OCI-LY7 (cell line): ENCODE measurements around the gene C10orf95. TPM values are rescaled to one million over a fixed set of nuclear protein-coding genes. Genes with fewer than 3 reads are reported as not detected.

Experiments used
- BruUV-seq: library from RNA; stranded (reverse); fragments of 400-500 nt; replicated peaks from 2 replicates; lab custom pipeline; 2021; lab: Mats Ljungman, UMichigan
- CTCF ChIA-PET: fragments of 300-600 bp; sonication (Branson Sonifier 250); formaldehyde crosslinking; loops from one replicate; lab custom pipeline; 2022; ENCODE audit warnings: antibody characterized with exemption; ENCODE audit not compliant: unreplicated experiment; lab: Charles Lee
- POLR2A ChIA-PET: fragments of 300-600 bp; sonication (Branson Sonifier 250); formaldehyde crosslinking; loops from one replicate; lab custom pipeline; 2022; ENCODE audit warnings: antibody characterized with exemption; lab: Charles Lee
- DNase-seq: peaks from one replicate; pipeline ENCODE4 v3.0.0-alpha.2; 2015; ENCODE audit warnings: low spot score
- H2AFZ ChIP-seq: fragments of 200-600 bp; sonication (generic), shearing (Covaris generic); 2 replicates; pipeline ENCODE4 v1.6.1; 2014; ENCODE audit warnings: mild to moderate bottlenecking, antibody characterized with exemption, low read length, moderate library complexity
- H3K27ac ChIP-seq: fragments of 200-600 bp; sonication (generic); 2 replicates; pipeline ENCODE4 v1.5.1; 2014; ENCODE audit warnings: mixed run types, low read depth, mild to moderate bottlenecking, moderate library complexity, low read length, inconsistent platforms; ENCODE audit not compliant: poor library complexity, severe bottlenecking
- H3K36me3 ChIP-seq: fragments of 200-600 bp; sonication (generic); 2 replicates; pipeline ENCODE4 v1.6.1; 2014; ENCODE audit warnings: mild to moderate bottlenecking, antibody characterized with exemption, low read length, moderate library complexity, mixed read lengths; ENCODE audit not compliant: insufficient read depth
- H3K4me1 ChIP-seq: fragments of 200-600 bp; sonication (generic); 2 replicates; pipeline ENCODE4 v1.5.1; 2014; ENCODE audit warnings: mild to moderate bottlenecking, low read length; ENCODE audit not compliant: insufficient read depth, poor library complexity, severe bottlenecking
- H3K4me2 ChIP-seq: fragments of 200-600 bp; sonication (generic); 2 replicates; pipeline ENCODE4 v1.6.1; 2014; ENCODE audit warnings: mild to moderate bottlenecking, low read length
- H3K4me3 ChIP-seq: fragments of 200-600 bp; sonication (generic); 2 replicates; pipeline ENCODE4 v1.5.1; 2014; ENCODE audit warnings: mild to moderate bottlenecking, low read depth, low read length; ENCODE audit not compliant: poor library complexity, severe bottlenecking
- H3K79me2 ChIP-seq: fragments of 200-600 bp; sonication (generic); 2 replicates; pipeline ENCODE4 v1.6.1; 2016; ENCODE audit warnings: low read depth, mild to moderate bottlenecking, low read length, moderate library complexity, mixed read lengths; ENCODE audit not compliant: insufficient read depth
- H3K9me2 ChIP-seq: fragments of 200-600 bp; sonication (generic); 2 replicates; pipeline ENCODE4 v1.6.1; 2016; ENCODE audit warnings: mild to moderate bottlenecking, low read length, mixed read lengths; ENCODE audit not compliant: insufficient read depth
- H3K9me3 ChIP-seq: fragments of 200-600 bp; sonication (generic); 2 replicates; pipeline ENCODE4 v1.6.1; 2014; ENCODE audit warnings: mild to moderate bottlenecking, mixed run types, low read length, mixed read lengths
- H4K20me1 ChIP-seq: fragments of 200-600 bp; sonication (generic); 2 replicates; pipeline ENCODE4 v1.6.1; 2014; ENCODE audit warnings: mild to moderate bottlenecking, antibody characterized with exemption, low read length, moderate library complexity, mixed read lengths; ENCODE audit not compliant: insufficient read depth
- EZH2phosphoT487 ChIP-seq: fragments of 200-600 bp; sonication (generic); IDR thresholded peaks from 2 replicates; pipeline ENCODE4 v1.6.1; 2018; ENCODE audit warnings: low read depth, borderline replicate concordance, mild to moderate bottlenecking, mixed run types, antibody characterized with exemption, low read length, moderate library complexity, mixed read lengths
- intact Hi-C: fragments of 100-400 bp; cut with micrococcal nuclease; formaldehyde crosslinking; loops from one replicate; pipeline ENCODE4 v1.10.0; 2022; ENCODE audit not compliant: unreplicated experiment
- total RNA-seq, 2 experiments: library from RNA; depleted of rRNA in 1 of 2; stranded (reverse); fragments of >200 nt in 1 of 2; shearing (Covaris generic) in 1 of 2; gene quantifications; 2 replicates each; pipeline ENCODE4 v1.2.3, GENCODE V29; 2014 to 2022
- TF ChIP-seq, protein P1 (sequence below): fragments of 200-600 bp; sonication (generic); conservative IDR thresholded peaks from 2 replicates; pipeline ENCODE4 v1.5.1; 2014; ENCODE audit warnings: mild to moderate bottlenecking, antibody characterized with exemption, low read length, moderate library complexity, mixed read lengths

C10orf95 gene
- total RNA-seq, 2 experiments from 2014 or later: 0.67 to 3.3 TPM

DNA sequence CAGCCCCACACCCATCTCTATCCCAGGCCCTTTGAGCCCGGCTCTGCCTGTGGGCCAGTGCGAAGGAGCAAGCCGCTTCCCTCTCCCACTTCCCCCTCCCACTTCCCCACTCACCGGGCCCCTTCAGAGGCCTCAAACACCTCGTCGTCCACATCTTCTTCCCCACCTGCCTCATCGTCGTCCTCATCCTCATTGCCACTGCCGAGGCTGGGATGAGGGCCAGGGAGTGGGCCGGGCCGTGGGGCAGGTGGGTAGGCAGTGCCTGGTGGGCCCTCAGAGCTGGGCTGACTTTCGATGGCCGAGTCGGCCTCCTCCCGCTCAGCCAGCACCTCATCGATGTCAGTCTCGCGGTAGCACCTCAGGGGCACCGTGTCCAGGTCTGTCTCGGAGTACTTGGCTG lies 36.6 kb downstream of the C10orf95 start:
- no peaks in the 10 kb centered on the region for H3K79me2 ChIP-seq
- DNase-seq: no peak
- H3K9me2 ChIP-seq: no peaks in the 10 kb centered on the region
- H2AFZ ChIP-seq: no peak overlapping the region
- CTCF ChIA-PET: no interaction called here
- TF ChIP-seq, protein P1, sequence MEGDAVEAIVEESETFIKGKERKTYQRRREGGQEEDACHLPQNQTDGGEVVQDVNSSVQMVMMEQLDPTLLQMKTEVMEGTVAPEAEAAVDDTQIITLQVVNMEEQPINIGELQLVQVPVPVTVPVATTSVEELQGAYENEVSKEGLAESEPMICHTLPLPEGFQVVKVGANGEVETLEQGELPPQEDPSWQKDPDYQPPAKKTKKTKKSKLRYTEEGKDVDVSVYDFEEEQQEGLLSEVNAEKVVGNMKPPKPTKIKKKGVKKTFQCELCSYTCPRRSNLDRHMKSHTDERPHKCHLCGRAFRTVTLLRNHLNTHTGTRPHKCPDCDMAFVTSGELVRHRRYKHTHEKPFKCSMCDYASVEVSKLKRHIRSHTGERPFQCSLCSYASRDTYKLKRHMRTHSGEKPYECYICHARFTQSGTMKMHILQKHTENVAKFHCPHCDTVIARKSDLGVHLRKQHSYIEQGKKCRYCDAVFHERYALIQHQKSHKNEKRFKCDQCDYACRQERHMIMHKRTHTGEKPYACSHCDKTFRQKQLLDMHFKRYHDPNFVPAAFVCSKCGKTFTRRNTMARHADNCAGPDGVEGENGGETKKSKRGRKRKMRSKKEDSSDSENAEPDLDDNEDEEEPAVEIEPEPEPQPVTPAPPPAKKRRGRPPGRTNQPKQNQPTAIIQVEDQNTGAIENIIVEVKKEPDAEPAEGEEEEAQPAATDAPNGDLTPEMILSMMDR: no peak
- TF ChIP-seq EZH2phosphoT487: no peak
- H3K27ac ChIP-seq: no peak overlapping the region
- peaks cover 2% of the 10 kb centered on the region; the same call in 1 of the 2 replicates for H4K20me1 ChIP-seq
- H3K9me3 ChIP-seq: no peaks in the 10 kb centered on the region
- peaks cover 42% of the 10 kb centered on the region for H3K4me1 ChIP-seq
- no peak overlapping the region for H3K4me3 ChIP-seq
- no peaks in the 10 kb centered on the region for H3K36me3 ChIP-seq
- POLR2A ChIA-PET: no interaction called here
- intact Hi-C loops: no loop called here
- BruUV-seq: no TSS peak
- H3K4me2 ChIP-seq: no peak overlapping the region

DNA sequence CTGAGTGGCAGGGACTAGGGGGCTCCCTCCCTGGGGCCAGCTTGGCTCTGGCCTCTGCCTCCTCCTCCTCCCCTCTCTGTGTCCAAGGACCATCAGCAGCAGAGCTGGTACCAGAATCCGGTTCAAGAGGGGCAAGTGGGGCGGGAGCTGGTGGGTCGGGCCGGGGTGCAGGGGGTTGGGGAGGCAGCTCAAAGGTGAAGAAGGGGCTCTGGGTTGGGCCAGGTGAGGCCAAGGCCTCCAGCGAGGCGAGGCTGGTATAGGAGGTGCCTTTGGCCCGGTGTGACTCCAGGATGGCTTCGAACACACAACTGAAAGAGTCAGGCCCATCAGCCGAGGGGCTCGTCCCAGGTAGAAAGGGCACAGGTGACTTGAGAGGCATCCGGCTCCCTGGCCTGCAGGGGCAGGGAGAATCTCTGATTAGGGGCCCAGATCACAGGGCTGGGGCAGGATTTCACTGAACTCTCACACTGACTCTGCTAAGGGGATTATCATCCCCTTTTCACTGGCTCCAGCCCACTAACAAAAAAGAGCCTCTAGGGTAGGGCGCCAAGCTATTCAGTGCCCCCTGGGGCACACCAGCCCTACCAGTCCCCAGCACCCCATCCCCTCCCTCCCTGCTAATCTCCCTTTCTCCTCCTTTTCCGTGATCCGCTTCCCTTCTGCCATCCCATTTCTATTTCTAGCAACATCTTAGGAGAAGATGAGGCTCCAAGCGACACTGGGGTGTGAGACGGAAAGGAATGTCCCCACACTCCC lies 37.4 kb downstream of the C10orf95 start:
- CTCF ChIA-PET: no interaction called here
- Histone ChIP-seq H3K9me2 (no peaks in the 10 kb centered on the region), H3K36me3 (no peaks in the 10 kb centered on the region), H2AFZ (no peak overlapping the region), H3K4me2 (no peak overlapping the region), H3K4me1 (peaks cover 34% of the 10 kb centered on the region), H3K27ac (no peak overlapping the region), H3K9me3 (no peaks in the 10 kb centered on the region), H4K20me1 (peaks cover 5% of the 10 kb centered on the region; the same call in 1 of the 2 replicates), H3K4me3 (no peak overlapping the region), H3K79me2 (no peaks in the 10 kb centered on the region)
- intact Hi-C loops: no loop called here
- POLR2A ChIA-PET: interaction anchor here (0.7 to 1.0 kb wide), 2 partner anchors 19 to 36 kb away, joined by 3 read pairs; no protein-coding TSS in a partner anchor
- BruUV-seq: no TSS peak
- TF ChIP-seq, protein P1: no peak
- no peak for TF ChIP-seq EZH2phosphoT487
- DNase-seq: no peak
